HFF-Myc (cell line): ENCODE measurements around the gene RUNX1.

Experiments
- DNase-seq: peaks from one replicate; pipeline ENCODE4 v3.0.0-alpha.2; 2011; ENCODE audit warnings: low read depth; ENCODE audit errors: extremely low read depth
- H3K4me3 ChIP-seq: replicated peaks from 2 replicates; pipeline ENCODE4 v1.5.1; 2011; ENCODE audit warnings: low read depth, mild to moderate bottlenecking, control low read depth, low read length
- CTCF ChIP-seq: IDR thresholded peaks from 2 replicates; pipeline ENCODE4 v1.5.1; 2012; ENCODE audit warnings: mild to moderate bottlenecking, low read depth, low read length, control low read depth; ENCODE audit errors: missing control alignments

The RUNX1 gene

GRCh38 chr21:35021546-35021945, 27.6 kb downstream of the RUNX1 start:
- TF ChIP-seq CTCF = no peak
- no peak for DNase-seq
- H3K4me3 ChIP-seq = no peak overlapping the region

GRCh38 chr21:35020902-35021301, 28.2 kb downstream of the RUNX1 start:
- no peak for TF ChIP-seq CTCF
- DNase-seq = no peak
- H3K4me3 ChIP-seq = no peak overlapping the region

- no peak overlapping the region for H3K4me3 ChIP-seq
- DNase-seq = no peak
- TF ChIP-seq CTCF = no peak
Observed at GRCh38 chr21:35020436-35020835, 28.7 kb downstream of the RUNX1 start.

- H3K4me3 ChIP-seq = no peak overlapping the region
- no peak for DNase-seq
- TF ChIP-seq CTCF = no peak
Observed at GRCh38 chr21:35019631-35020032, 29.5 kb downstream of the RUNX1 start.

- TF ChIP-seq CTCF = no peak
- no peak for DNase-seq
- no peak overlapping the region for H3K4me3 ChIP-seq
Observed at GRCh38 chr21:35017256-35017655, 31.8 kb downstream of the RUNX1 start.

- no peak overlapping the region for H3K4me3 ChIP-seq
Observed at GRCh38 chr21:35016517-35017188, 32.4 kb downstream of the RUNX1 start.

More at GRCh38 chr21:35016517-35017188, 32.4 kb downstream of the RUNX1 start:
- TF ChIP-seq CTCF = no peak
- no peak for DNase-seq
